Upper lobe of right lung (tissue), 1 donor: Measurements from ENCODE around the gene NBPF14. TPM values are rescaled to one million over a fixed set of nuclear protein-coding genes. Genes with fewer than 3 reads are reported as not detected.
"Not testable (repeated sequence)": the region's sequence is repeated elsewhere in the genome, so short reads cannot be mapped to it uniquely, and the experiment has no call there.

ENCODE experiments used
- ATAC-seq: fragments of 200-7000 bp; cut with Tn5 transposase; one replicate; pipeline ENCODE4 v1.9.1; 2020; ENCODE audit warnings: mild to moderate bottlenecking, moderate library complexity
- DNase-seq: peaks from one replicate; pipeline ENCODE4 v3.0.0-alpha.2; 2020
- H3K27ac ChIP-seq: fragments of 200-600 bp; one replicate; pipeline ENCODE4 v1.8.0; 2022
- H3K27me3 ChIP-seq: fragments of 200-600 bp; one replicate; pipeline ENCODE4 v1.8.0; 2022; ENCODE audit warnings: mild to moderate bottlenecking
- H3K36me3 ChIP-seq: fragments of 200-600 bp; one replicate; pipeline ENCODE4 v1.8.0; 2022
- H3K4me1 ChIP-seq: fragments of 200-600 bp; one replicate; pipeline ENCODE4 v1.8.0; 2022
- H3K4me3 ChIP-seq: fragments of 200-600 bp; one replicate; pipeline ENCODE4 v1.8.0; 2022; ENCODE audit warnings: mild to moderate bottlenecking
- H3K9me3 ChIP-seq: fragments of 200-600 bp; one replicate; pipeline ENCODE4 v1.8.0; 2022
- intact Hi-C: fragments of 100-400 bp; cut with DNase I; formaldehyde crosslinking; loops from one replicate; pipeline ENCODE4 v1.11.0; 2022
- total RNA-seq: library from RNA; stranded (reverse); fragmentation: NEBNext Ultra II Directional; extraction: Animal tissue kit (Norgen Biotek cat#: 25700); gene quantifications from one replicate; pipeline ENCODE4 v1.2.1, GENCODE V29; 2021
- donor health status: DM: no; HTN: yes; CAD: no; lungs with severe emphysema.

Gene NBPF14
- total RNA-seq, 1 donor from 2014 or later: 21.8 TPM

- H3K27ac ChIP-seq, ATAC-seq, DNase-seq, H3K27me3 ChIP-seq, intact Hi-C loops, H3K4me3 ChIP-seq, H3K36me3 ChIP-seq, H3K9me3 ChIP-seq, H3K4me1 ChIP-seq: not testable (repeated sequence)
Measured at GRCh38 chr1:148512571-148513184, 83.1 kb downstream of the NBPF14 start.

GRCh38 chr1:148493933-148494332 lies 101.9 kb downstream of the NBPF14 start:
- DNase-seq, ATAC-seq, H3K4me3 ChIP-seq, H3K27me3 ChIP-seq, intact Hi-C loops, H3K9me3 ChIP-seq, H3K4me1 ChIP-seq, H3K27ac ChIP-seq, H3K36me3 ChIP-seq: not testable (repeated sequence)

- DNase-seq, H3K4me1 ChIP-seq, intact Hi-C loops, H3K27me3 ChIP-seq, H3K9me3 ChIP-seq, H3K4me3 ChIP-seq, H3K27ac ChIP-seq, ATAC-seq, H3K36me3 ChIP-seq: not testable (repeated sequence)
Measured at GRCh38 chr1:148483029-148483428, 112.8 kb downstream of the NBPF14 start, which contains the start of gene PPIAL4G. PPIAL4G (minus strand) TSS chr1:148483302; CDS start chr1:148483252, 50 bp downstream.

Other genes with a start within 250 kb of the NBPF14 start
- gene PPIAL4G, start 112.7 kb downstream of the NBPF14 start, total RNA-seq: 0.20 TPM
- 1.8 TPM for gene NUDT4B, start 152.8 kb upstream of the NBPF14 start, total RNA-seq
- gene PDE4DIP, start 248.4 kb upstream of the NBPF14 start, total RNA-seq: 163 TPM